Measurements from ENCODE around the gene SLC35C1. TPM values are rescaled to one million over a fixed set of nuclear protein-coding genes. Genes with fewer than 3 reads are reported as not detected.
"Not testable (repeated sequence)": the region's sequence is repeated elsewhere in the genome, so short reads cannot be mapped to it uniquely, and the experiment has no call there.

The SLC35C1 gene
- total and polyA plus RNA-seq, 9 of the 15 experiments (the other 6 are each of a cell fraction or from before 2014, with no cell fraction given): 0.65 to 13.1 (median 2.4) TPM

DNA sequence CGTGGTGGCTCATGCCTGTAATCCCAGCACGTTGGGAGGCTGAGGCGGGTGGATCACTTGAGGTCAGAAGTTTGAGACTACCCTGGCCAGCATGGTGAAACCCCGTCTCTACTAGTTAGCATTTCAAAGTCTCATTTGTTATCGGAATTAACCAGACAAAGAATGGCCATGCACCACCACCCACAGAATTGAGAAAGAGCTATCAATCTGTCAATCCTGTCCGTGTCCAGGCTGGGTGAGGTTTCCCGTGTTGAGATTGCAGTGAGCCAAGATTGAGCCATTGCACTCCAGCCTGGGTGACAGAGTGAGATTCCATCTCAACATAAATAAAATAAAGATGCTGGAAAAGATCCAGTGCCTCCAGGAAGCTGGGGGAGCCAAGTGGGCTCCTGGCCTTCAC is 21.5 kb downstream of the SLC35C1 start (continued):
- TF ChIP-seq ZNF589 (CRISPR knock-in tag; IDR thresholded peaks at IDR 0.05; ENCODE audit: low read depth): peak; percentile 88; the same call in 1 of the 2 replicates
- TF ChIP-seq CC2D1A (IDR thresholded peaks at IDR 0.05): peak; percentile 66; the same call in 1 of the 2 replicates
- TF ChIP-seq, protein P1, sequence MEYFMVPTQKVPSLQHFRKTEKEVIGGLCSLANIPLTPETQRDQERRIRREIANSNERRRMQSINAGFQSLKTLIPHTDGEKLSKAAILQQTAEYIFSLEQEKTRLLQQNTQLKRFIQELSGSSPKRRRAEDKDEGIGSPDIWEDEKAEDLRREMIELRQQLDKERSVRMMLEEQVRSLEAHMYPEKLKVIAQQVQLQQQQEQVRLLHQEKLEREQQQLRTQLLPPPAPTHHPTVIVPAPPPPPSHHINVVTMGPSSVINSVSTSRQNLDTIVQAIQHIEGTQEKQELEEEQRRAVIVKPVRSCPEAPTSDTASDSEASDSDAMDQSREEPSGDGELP (CRISPR knock-in tag; IDR thresholded peaks at IDR 0.05; ENCODE audit: borderline replicate concordance): peak; percentile 76
- TF ChIP-seq FOSL1 (tag; conservative IDR thresholded peaks at IDR 0.05): peak; percentile 63
- TF ChIP-seq KHSRP (IDR thresholded peaks at IDR 0.05): peak; percentile 45; the same call in 1 of the 2 replicates
- TF ChIP-seq CBX1 (IDR thresholded peaks at IDR 0.05; ENCODE audit: low read depth): 0 out of 2 replicates have a peak, but pooled peaks have one; percentile 14
- TF ChIP-seq, protein P2, sequence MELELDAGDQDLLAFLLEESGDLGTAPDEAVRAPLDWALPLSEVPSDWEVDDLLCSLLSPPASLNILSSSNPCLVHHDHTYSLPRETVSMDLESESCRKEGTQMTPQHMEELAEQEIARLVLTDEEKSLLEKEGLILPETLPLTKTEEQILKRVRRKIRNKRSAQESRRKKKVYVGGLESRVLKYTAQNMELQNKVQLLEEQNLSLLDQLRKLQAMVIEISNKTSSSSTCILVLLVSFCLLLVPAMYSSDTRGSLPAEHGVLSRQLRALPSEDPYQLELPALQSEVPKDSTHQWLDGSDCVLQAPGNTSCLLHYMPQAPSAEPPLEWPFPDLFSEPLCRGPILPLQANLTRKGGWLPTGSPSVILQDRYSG (tag; conservative IDR thresholded peaks at IDR 0.05; ENCODE audit: low read depth): peak; percentile 60; the same call in 1 of the 2 replicates
- TF ChIP-seq ETV6 (IDR thresholded peaks at IDR 0.05; ENCODE audit: borderline replicate concordance in 1 of 2, low read depth in 2 of 2, low read length in 1 of 2): peak in 1 of 2 experiments; percentile 47; a peak in 1 of 4 replicates
- not testable (repeated sequence) for TF ChIP-seq ETV6 (CRISPR knock-in tag; IDR thresholded peaks at IDR 0.05; ENCODE audit: borderline replicate concordance); NR2C1 (IDR thresholded peaks at IDR 0.05)
- TF ChIP-seq, protein P3, sequence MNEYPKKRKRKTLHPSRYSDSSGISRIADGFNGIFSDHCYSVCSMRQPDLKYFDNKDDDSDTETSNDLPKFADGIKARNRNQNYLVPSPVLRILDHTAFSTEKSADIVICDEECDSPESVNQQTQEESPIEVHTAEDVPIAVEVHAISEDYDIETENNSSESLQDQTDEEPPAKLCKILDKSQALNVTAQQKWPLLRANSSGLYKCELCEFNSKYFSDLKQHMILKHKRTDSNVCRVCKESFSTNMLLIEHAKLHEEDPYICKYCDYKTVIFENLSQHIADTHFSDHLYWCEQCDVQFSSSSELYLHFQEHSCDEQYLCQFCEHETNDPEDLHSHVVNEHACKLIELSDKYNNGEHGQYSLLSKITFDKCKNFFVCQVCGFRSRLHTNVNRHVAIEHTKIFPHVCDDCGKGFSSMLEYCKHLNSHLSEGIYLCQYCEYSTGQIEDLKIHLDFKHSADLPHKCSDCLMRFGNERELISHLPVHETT (CRISPR knock-in tag; conservative IDR thresholded peaks at IDR 0.05 in 1 of 2, IDR thresholded peaks at IDR 0.05 in 1 of 2): peak in 1 of 2 experiments; percentile 67; a peak in 2 of 4 replicates
- peak; percentile 54; the same call in 1 of the 2 replicates for TF ChIP-seq ZNF239 (CRISPR knock-in tag; IDR thresholded peaks at IDR 0.05)
- TF ChIP-seq, protein P4, sequence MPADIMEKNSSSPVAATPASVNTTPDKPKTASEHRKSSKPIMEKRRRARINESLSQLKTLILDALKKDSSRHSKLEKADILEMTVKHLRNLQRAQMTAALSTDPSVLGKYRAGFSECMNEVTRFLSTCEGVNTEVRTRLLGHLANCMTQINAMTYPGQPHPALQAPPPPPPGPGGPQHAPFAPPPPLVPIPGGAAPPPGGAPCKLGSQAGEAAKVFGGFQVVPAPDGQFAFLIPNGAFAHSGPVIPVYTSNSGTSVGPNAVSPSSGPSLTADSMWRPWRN (IDR thresholded peaks at IDR 0.05; ENCODE audit: low read depth): peak; percentile 99
- peak; percentile 75 for TF ChIP-seq NR2C1 (tag; IDR thresholded peaks at IDR 0.05)
- peak; percentile 99 for TF ChIP-seq SMAD4 (CRISPR knock-in tag; conservative IDR thresholded peaks at IDR 0.05)
- peak; percentile 82; the same call in 1 of the 2 replicates for TF ChIP-seq NCOA1 (IDR thresholded peaks at IDR 0.05; ENCODE audit: low read depth)
- TF ChIP-seq EGR1 (conservative IDR thresholded peaks at IDR 0.05): peak; percentile 94
- TF ChIP-seq NFIC (IDR thresholded peaks at IDR 0.05): peak; percentile 87
- TF ChIP-seq TRIM24 (IDR thresholded peaks at IDR 0.05): peak; percentile 80 to 84

Data from K562 (cell line).